ENCODE data around the gene SND1.

SND1 gene

DNA sequence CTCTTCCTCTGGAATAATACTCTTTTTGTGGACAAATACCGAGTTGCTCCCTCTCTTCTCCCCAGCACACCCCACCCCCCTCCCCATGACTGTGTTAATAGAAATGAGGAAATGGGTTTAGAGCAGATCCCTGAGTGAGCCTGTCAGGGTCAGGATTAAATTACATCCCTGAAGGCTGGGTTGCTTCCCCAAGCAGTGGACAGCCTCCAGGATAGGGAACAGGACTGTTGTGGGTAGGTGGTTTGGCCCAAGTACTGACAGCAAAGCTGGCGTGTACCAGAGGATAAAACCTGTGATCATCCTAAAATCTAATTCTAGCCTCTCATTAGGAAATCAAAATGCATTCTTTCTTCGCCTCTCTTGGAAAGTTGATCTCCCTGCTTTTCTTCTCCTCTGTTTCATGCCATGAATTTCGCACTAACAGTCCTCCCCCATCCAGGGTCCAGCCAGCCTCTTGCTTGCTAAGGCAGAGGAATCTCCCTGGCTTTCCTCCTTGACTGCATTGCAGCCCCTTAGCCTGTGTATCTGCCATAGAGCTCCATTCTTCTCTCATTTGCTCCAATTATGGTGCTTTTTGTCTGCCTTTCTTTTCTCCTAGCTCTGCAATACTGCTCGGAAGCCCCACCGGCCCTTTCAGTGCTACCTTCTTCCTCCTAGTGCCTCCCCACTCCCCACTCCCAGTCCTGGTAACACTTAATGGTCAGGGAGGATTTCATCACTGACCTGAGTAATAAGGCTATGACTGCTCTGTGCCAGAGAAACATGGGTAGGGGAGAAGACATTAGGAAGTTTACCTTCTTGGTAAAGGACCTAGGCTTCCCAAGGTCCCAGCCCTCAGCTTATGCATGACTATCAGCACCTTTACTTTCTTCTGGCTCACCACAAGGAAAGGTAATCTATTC, 370.9 kb downstream of the SND1 start:
- no peak for DNase-seq (ENCODE audit: low read depth)

DNA sequence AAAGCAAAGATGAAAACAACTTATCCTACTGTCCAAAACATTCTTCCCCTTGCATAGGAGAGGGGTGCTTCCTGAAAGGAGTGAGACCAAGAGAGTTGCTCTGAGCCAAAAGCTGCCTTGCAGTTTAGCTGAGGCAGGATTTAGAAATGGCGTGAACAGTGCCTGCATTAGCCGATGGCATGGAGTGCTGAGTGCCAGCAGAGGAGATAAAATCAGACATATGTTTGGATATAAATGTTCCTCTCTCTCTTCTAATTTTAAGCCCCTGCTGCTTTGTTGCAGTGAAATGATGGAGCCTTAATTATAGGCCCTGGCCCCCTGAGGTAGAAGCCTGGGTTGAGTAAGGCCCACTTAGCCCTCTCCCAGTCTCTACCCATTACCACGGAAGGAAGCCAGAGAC, 372.2 kb downstream of the SND1 start:
- no peak for DNase-seq (ENCODE audit: low read depth)

DNA sequence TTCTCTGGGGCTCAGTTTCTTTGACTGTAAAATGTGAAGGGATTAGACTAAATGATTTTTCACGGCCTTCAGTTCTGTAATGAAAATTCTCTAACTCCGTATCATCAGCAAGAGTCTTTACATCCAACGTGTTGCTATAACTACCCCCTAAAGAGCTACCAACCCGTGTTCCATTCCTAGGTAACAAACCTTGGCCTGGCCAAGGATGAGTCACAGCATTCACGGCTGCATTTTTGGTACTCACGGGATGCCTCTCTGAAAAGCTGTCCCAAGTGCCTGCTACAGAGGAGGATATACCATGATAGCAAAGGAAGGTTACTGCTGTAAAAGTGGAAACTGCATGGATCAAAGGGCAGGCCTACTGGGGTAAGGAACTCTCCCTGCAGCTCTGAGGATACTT, 373.4 kb downstream of the SND1 start:
- DNase-seq (ENCODE audit: low read depth) = no peak

DNA sequence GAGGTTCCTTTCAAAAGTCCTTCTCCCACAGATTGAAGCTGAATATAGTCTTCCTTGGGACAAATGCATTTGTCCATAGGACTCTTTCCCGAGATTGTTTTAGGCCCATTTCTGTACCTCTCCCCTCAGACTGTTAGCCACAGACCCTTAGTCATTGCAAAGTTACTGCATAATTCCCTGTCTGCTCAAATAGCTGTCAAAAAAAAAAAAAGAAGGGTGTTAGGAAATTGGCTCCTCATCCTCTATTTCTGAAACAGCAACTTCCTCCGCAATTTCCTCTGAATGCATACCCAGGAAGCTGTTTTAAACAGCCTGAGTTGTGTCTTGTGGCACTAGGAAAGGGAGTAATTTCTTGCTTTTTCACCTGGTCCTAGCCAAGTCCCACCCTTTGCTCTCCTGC, 373.8 kb downstream of the SND1 start:
- no peak for DNase-seq (ENCODE audit: low read depth)

DNA sequence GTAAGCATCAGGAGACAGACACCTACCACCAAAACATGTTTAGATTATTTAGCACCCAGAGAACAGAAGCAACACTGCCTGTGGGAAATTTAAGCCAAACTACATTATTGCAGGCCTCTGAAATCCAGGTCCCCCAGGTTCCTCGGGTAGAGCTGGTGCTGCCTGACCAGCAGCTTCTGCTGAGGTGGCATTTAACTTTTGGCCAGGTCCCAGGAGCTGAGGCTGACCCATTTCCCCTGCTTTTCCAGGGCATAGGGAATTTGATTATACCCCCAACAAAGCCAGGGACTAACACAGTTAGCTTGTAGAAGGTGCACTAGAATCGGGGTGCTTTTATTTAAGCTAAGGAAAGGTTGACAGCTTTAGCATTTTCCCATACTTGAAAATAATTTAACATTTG, 374.6 kb downstream of the SND1 start:
- DNase-seq (ENCODE audit: low read depth) = no peak

DNA sequence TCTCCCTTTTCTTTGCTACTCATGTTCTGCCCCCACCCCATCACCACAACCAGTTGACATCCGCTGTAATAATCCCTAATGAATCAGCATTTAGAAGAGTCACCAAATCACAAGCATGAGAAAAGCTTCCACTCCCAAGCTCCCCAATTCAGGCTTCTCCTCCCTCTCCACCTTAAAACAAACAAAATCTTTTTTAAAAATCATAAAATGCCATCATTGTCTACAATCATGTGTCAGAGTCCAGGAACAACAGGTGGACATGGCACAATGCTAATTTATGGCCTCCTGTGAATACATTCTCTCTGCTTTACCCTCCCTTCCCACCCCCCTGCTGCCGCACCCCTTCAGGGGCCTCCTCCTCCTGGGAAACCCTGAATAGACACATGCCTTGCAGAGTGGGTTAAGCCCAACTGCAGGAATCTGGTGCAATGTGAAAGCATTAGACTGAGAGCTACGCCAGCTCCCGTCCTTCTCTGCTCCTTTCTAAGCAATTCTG, 375.5 kb downstream of the SND1 start:
- DNase-seq (ENCODE audit: low read depth) = no peak

DNA sequence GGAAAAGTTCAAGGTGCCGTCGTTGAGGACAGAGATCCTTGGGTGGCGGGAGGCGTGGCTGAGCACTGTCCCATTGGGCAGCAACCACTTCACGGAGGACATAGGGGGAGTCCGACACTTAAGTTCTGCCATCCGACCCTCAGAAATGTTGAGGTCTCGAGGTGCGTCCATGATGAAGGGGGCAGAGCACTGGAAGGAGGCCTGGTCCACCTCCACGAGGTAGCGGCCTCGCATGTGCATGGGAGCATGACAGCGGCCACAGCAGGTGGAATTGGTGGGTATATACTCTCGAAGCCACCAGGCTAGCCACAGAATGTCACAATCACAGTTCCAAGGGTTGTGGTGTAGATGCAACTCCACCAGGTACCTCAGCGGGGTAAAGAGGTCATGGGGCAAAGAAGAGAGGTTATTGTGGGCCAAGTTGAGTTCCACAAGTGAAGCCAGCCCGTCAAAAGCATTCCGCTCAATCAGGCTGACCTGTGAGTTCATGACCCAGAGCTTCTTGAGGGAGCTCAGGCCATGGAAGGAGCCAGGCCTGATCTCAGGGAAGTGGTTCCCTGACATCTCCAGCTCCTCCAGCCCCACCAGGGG, 377.5 kb downstream of the SND1 start:
- DNase-seq (ENCODE audit: low read depth) = no peak

DNA sequence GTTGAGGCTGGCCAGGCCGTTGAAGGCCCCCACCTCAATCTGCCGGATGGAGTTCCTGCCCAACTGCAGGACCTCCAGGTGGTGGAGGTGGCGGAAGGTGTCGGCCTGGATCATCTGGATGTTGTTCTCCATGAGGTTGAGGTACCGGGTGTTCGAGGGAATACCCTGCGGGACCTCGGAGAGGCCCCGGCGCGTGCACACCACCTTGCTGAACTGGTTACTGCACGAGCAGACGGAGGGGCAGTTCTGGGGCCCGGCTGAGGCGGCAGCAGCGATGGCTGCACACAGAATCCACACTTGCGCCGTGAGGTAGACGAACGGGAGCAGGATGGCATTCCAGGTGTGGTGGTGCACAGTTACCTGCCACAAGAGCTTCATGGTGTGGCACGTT, 378.3 kb downstream of the SND1 start:
- no peak for DNase-seq (ENCODE audit: low read depth)

DNA sequence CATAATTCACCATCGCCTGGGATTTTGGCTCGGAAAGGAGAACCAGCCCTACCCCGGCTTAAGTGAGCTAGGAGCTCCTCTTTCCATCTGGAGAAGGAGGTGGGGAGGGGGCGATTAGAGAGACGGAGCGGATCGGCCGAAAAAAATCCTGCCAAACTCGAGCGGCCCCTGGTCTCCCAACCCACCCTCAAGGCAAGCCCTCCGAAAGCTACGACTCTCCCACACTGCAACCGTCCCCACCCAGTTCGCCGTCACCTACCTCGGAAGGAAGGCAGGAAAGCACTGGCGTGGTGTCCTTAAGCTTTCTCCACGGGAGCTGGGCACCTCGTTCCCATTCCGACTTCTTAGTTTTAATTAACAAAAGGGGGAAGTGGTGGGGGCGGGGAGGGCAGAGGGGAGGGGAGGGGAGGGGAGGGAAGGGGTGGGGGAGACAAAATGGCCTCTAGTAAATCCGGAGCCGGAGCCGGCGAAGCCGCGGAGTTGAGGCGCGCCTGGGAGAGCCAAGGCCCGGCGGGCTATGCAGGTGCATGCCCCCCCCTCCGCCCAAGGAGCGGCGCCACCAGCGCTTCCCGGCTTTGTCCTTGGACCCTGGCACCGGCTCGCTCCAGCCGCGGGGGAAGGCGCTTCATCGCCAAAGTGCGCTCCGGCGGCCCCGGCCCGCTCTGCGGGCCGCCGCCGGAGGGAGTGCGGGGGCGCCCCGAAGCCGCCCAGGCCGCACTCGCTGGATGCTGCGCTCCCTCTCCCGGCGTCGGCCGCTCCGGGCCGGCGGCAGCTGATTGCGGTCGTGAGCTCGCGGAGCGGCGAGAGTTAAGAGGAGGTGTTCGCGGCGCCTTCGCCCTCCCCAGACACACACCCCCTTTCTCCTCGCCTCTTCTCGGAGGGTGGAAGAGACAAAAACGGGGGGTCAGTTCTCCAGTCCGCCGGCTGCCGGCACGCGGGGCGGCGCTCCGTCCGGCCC, 378.9 kb downstream of the SND1 start, which contains the start of gene LRRC4:
TSS of gene LRRC4 (minus strand) at position 784 of the 958 bp plus-strand sequence. CDS start 797 bp downstream, outside the sequence.
- DNase-seq (ENCODE audit: low read depth) = no peak

DNA sequence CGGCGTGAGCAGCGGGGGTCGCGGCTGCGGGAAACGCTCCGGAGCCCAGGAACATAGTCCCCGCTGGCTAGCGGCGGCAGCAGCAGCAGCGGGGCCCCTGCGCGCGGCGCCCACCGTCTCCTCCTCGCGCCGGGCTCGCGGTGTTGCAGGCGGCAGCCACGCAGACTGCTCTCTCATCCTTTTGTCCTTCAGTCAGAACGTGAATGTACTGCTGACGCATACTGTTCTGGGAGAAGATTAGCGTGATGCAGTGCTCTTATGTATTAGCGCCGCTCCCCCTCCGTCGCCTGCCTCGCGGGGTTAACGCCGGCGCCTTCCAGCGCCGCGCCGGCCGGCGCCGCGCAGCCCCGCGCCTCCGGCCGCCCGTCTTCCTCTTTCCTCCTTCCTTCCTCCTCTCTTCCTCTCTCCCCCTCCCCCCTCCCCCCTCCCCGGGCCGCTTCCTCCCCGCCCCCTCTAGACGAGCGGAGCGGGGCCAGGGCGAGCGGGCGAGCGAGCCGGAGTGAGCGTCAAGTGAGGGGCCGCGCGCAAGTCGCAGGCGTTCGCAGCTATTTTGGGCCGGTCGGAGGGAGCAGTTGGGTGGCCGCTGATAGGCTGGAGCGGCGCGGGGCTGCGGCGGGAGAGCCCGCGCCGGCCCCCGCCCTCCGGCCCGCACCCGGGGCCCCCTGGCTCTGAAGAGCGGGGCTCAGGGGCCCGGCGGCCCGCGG, 380.1 kb downstream of the SND1 start:
- DNase-seq (ENCODE audit: low read depth) = peak; percentile 82

DNA sequence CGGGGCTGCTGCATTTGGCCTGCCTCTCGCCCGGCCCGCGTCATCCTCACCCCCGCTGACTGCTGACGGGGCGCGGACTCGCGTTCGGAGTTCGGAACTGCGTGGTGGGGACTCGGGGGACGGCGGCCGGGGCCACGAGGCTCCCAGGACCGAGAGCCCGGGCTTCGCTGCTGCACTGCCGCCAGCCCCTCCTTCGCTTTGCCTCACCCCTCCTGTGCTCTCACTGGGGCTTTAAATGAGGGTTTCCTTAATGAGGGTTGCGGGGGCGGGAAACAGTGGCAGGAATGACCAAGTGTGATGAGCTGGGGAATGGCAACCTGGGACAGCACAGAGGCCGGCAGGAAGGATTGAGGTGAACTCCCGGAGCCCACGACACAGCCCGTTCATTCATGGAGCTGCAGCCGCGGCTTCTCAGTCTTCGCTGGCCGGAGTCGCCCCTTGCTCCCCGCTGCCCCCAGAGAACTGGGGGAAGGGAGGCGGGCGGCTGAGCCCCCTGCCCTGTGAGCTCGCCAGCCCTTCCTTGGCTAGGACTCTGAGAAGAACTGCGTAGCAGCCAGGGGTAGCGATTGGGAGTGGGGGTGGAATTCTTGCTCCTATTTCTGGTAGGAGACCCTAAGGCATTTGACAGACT, 380.7 kb downstream of the SND1 start:
- DNase-seq (ENCODE audit: low read depth) = no peak

DNA sequence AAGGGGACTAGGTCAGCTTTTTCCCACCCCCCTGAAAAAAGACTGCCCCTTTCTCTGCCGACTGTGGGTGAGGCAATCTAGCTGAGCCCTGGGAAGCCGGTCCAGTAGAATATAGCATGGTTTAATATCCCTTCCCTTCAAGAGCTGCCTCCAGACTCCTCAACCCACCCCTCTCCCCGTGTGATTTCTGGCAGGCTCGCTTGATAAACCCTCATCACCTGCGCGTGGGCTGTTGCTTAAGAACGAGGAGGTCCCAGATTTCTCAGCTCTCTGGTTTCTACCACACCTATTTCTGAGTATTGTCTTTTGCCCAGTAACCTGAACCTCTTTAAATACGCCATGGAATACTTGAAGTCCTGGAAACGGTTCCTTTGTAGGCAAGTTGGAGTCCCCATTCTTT, 381.3 kb downstream of the SND1 start:
- no peak for DNase-seq (ENCODE audit: low read depth)

DNA sequence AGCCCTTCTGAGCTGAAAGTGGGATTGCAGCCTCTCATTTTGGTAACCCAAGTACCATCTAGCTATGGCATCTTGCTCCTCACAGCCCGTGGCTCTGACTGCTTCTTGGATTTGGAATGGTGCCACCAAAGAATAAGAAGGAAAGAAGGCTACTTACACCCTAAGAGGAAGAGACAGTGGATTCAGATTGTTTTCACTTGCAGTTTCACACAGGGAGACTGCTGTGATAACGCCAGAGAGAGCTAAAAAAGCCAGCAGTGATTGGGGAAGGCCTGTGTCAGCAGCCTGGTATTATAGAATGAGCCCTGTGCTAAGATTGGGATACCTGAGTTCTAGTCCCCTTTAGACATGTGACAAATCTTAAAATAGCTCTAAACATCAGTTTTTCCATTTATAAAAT, 382.8 kb downstream of the SND1 start:
- DNase-seq (ENCODE audit: low read depth) = no peak

DNA sequence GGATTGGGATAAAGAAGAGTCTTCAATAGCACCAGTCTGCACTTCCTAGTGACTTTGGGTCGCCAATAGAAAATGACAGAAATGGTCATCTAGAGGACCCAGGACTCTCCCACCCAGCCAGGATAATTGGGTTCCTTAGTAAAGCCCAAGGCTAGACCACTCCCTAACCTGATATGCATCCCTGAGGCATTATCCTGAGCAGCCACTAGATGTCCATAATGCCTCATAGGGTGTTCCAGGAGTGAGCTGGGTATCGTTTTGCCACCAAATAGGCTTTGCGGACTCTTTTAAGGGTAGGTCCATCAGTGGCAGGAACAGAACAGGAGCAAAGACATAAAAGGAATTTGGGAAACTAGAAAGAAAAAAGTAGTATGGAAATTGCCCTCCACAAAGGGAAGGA, 383.7 kb downstream of the SND1 start:
- DNase-seq (ENCODE audit: low read depth) = no peak

DNA sequence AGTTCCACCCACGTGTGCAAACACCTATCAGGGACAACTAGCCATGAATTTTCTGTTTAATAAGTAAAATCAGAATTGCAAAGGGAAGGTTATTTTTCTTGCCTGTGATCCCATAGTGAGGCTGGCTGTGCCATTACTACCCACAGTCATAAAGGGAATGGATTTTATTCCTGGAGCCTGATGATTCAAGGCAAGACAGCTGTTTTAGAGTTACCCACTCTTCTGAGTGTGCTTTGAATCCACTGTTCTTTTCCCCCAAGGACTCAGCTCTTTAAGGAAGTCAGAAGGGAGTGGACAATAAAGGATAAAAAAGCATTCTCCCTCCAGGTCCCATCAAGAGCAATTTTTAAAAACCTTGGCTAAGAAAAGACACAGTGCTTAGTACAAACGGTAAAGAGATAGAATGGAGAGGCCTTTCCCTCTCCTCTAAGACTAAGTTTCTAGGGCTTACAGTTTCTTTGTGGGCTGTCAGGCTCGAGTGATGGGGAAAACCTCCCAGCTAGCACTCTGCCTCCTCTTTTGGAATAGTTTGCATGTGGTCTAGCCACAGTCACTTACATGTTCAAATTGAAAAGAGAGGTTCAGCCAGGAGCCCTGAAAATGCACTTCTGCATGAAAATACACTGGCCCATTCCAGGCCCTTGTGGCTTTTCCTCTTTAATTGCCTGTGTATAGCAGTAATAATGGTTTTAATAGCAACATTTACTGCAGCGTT, 384.4 kb downstream of the SND1 start:
- DNase-seq (ENCODE audit: low read depth) = no peak

DNA sequence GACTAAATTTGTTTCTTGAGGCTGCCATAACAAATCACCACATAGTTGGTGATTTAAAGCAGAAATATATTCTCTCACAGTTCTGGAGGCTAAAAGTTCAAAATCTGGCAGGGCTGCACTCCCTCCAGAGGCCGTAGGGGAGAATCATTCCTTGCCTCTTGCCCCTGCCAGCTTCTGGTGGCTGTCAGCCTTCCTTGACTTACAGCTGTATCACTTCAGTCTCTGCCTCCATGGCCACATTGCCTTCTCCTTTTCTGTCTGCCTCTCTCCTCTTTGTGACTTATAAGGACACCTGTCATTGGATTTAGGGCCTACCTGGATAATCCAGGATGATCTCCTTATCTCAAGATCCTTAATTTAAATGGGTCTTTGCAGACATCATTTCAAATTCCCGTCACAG, 385.1 kb downstream of the SND1 start:
- no peak for DNase-seq (ENCODE audit: low read depth)

DNA sequence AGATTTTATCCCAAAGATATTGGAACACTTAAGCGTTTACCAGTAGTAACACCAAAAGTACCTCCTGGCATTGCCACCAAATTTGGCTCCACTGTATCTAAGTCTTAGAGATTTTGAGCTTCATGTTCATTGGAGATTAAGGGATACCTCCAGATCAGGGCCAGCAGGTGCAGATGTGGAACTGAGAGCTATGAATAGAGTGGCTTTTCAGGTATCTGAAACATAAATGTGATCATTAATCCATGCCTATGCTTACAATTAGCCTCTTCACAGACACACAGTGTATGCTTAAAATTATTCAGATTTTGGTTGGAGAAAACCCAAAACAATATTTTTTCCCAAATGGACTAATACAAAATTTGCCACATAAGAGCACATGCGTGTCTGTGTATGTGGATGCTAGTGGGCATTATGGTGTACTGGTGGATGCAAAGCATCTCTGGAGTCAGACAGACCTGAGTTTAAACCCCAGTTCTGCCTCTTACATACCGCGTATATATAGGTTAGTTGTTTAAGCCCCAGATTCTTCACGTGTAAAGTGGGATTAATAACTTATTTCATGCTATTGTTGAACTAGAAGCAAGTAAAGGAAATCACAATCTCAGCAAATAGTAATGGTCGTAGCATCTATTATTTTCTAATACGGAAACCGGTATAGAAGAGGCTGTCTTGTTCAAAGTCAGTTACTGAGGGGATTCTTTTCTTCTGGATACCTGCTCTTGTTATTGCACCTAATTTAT, 386.1 kb downstream of the SND1 start:
- DNase-seq (ENCODE audit: low read depth) = no peak

DNA sequence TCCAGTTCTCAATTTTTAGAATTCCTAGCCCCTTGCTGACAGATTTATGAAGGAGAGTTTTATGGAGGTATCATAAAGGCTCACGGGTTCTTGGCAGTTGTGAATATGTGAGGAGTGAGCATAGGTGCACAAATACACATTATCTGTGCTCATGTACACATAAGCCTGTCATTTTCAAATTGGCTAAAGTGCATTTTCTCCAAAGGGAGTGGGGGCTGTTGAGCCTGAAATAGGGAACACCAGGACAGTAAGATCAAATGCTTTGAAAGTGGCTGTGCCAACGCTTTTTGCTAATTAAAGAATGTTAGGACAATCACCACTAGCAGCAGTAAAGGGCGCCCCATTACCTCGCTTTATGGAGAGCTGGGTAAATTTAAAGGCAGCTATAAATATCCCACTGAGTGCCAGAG, 387.6 kb downstream of the SND1 start:
- DNase-seq (ENCODE audit: low read depth) = no peak

DNA sequence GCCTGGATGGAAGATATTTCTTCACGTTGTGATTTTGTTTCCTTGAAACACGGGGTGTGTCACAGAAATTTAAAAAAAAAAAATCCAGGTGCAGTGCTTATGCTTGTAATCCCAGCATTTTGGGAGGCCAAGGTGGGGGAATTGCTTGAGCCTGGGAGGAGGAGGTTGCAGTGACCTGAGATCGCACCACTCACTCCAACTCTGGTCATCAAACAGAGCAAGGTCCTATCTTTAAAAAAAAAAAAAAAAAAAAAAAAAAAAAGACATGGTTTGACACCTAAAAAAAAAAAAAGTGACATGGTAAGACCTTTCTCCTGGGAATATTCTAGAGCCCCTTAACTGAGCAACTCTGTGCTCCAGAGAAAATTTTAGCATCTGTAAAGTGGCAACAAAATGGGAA, 388.2 kb downstream of the SND1 start:
- DNase-seq (ENCODE audit: low read depth) = no peak

DNA sequence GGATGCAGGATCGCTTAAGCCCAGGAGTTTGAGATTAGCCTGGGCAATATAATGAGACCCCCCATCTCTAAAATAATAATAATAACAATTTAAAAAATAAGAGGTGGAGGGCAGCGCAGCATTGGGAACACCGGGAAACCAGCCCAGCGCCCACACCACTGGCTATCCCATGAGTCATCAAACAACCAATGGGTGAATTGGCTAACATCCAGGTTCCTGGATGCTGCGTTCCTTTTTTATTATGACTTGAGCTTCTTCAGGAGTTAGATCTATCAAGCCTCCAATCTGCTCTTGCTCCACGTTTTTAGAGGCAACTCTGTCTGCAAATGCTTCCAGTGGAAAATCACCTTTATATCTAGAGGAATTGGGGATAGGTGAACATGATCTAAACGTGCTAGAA, 389.2 kb downstream of the SND1 start:
- DNase-seq (ENCODE audit: low read depth) = peak; percentile 43
